DMS114 treated with DMSO at 0.1 percent for 48 hours (cell line): ENCODE data around the gene METTL22.

ENCODE experiments used
- DNase-seq: peaks from one replicate; lab custom pipeline; 2025; ENCODE audit not compliant: unreplicated experiment; lab: John Stamatoyannopoulos, UW

Gene METTL22

GRCh38 chr16:8631373-8631772 is 9.9 kb downstream of the METTL22 start:
- DNase-seq, result no peak

DNA sequence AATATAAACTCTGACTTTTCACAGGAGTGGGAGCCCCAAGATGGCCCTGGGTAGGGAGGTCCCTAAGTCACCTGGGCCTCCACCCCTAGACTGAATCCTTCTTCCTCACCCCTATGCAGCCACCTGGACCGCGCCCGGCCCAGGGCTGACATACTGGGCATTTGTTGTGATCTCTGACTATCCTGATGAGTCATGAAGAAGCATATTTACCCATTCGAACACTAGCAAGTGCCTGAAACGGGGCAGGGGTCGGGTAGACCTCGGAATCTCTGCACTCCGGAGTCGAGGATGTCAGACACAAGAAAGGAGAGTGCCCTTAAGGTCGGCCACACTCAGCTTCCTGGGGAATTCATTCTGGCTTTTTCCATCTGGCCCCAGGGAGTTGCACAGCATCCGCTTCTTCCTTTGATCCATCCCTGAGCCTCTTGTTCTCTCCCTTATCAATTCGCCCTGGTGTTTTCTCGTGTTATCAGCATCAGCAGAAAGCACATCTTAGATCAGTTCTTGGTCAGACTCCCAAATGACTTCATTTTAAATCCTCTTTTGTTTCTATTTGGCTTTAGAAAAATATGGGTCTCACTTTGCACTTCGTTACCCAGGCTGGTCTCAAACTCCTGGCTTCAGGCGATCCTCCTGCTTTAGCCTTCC is 10.4 kb downstream of the METTL22 start:
- no peak for DNase-seq

DNA sequence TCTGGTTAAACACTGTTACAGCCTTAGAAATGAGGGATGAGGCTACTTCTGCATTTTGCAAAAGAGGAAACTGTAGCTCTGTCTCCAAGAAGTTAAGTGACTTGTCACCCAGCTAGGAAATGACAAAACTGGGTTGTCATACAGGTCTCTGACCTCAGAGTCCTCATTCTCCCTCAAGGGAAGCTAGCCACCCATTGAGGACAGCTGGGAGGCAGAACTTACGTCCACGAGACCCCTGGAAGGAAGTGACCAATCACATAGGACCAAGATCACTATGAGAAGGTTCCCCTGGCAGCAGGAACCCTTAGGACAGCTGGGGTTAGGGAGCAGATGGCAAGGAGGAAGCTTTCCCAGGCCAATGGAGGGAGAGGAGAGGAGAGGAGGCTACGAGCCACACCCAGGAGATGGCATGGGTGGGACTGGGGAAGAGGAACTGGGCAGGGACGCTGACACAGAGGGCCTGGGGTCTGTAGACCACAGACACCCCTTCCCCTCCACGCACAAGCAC is 11.2 kb downstream of the METTL22 start:
- DNase-seq, result no peak

GRCh38 chr16:8634991-8635736 is 13.7 kb downstream of the METTL22 start:
- peak; percentile 4 for DNase-seq

GRCh38 chr16:8639694-8640093 is 18.2 kb downstream of the METTL22 start:
- DNase-seq, result no peak

- DNase-seq, result no peak
Observed at GRCh38 chr16:8641671-8642070, 20.2 kb downstream of the METTL22 start.

GRCh38 chr16:8642146-8642545 is 20.6 kb downstream of the METTL22 start:
- DNase-seq, result no peak

DNA sequence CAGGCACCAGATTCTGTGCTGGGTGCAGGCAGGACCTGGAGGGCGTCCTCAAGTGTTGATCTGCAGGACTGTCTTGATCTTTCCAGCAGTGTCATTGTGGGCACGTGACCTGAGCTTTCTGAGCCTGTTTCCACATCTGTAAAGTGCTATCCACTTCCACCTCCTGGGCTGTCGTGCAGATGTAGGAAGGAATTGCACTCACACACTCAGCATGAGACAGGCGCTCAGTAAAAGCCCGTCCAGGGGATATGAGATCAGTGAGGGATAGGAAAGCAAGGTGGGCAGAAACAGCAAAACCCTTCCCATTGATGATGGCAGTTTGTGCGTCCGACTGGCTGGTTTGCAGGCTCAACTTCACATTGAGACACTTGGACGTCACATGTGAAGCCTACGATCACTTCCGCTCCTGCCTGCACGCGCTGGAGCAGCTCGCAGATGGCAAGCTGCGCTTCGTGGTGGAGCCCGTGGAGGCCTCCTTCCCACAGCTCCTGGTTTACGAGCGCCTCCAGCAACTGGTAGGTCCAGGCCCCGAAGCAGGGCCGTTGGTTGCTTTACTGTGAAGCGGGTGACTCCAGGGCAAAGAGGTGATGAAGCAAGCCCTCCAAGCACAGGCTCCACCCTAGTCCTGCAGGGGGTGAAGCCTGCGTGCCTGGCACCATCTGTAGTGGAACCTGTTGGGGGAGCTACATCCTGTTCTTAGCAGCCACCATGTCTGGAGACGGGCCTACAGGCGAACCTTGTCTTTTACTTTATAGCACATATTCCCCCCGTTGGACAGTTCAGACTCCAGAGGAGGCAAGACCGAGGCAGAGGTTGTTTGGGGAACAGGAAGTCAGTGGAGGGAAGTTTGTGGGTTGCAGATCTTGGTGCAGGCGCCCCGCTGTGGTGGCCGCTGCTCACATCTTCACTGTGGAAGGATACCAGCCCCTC is 23.0 kb downstream of the METTL22 start:
- DNase-seq, result no peak

DNA sequence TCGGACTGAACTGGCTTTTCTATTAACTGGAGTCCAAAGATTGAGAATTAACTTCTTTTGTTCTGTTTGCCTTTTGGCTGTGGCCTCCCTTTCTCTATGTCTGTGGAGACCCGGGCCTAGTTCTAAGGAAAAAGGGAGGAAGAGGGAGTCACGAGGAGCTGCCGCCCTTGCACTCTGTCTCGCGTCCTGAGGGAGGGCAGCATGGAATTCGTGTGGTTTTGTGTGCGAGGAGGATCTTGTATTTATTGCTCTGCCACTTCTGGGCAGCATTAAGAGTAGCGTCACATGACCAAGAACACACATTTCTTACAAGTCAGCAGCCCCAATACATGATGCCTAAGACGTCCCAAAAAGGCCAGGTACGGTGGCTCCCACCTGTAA is 23.6 kb downstream of the METTL22 start:
- DNase-seq, result no peak

- no peak for DNase-seq
Observed at GRCh38 chr16:8645831-8646230, 24.3 kb downstream of the METTL22 start.

DNA sequence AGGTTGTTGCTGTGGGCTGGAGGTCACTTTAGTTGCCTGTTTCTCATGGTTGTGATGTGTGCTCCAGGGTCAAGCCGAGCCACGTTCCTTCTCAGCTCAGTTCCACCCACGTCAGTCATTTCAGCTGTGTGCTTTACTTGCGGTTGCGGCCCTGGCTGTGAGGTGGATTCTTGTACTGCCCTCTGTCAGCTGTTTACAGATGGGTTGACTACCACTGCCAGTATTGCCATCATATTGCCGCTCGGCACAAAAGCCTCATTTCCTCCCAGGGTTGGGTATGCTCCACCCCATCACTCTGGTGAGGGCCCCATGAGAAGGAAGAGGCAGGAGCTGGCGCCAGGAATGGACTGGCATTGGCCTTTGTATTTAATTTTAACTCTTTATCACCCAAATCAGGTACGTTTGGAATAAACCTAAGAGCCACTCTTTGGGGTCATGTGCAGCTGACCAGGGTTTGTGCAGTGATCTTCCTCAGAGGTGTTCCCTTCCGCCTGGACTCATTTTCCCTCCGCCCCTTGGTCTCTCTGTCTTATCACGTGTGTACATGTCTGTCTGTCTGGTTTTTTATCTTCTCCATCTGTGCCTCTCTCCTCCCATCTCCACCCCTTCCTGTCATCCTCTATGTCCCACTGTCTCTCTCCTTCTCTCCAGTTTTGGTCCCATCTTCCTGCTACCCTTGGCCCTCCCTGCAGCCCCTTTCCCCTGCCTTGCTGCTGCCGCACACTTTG is 25.0 kb downstream of the METTL22 start:
- DNase-seq, result no peak

- no peak for DNase-seq
Observed at GRCh38 chr16:8647721-8648318, 26.3 kb downstream of the METTL22 start.

- no peak for DNase-seq
Observed at GRCh38 chr16:8648877-8649276, 27.4 kb downstream of the METTL22 start.

DNA sequence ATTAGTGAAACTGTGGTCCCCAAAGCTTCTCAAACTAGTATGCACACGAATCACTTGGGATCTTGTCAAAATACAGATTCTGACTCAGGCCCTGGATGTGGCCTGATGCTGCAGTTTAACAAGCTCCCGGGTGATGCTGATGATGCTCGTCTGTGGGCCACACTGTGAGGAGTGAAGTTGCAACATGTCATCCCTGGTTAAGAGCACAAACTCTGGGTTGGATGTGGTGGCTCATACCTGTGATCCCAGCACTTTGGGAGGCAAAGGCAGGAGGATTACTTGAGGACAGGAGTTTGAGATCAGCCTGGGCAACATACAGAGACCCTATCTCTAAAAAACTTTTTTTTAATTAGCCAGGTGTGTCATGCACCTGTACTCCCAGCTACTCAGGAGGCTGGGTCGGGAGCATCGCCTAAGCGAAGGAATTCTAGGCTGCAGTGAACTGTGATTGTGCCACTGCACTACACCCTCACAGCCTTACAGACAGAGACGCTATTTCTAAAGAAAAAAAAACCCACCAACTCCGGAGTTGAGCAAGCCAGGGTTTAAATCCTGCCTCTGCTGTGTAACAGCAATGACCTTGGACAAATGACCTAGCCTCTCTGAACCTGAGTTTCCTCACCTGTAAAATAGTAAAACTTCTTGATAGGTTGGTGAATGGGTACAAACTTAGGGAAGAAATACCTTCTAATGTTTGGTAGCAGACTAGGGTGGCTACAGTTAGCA is 28.5 kb downstream of the METTL22 start:
- DNase-seq, result no peak

GRCh38 chr16:8651958-8652357 is 30.5 kb downstream of the METTL22 start:
- DNase-seq, result peak; percentile 8

DNA sequence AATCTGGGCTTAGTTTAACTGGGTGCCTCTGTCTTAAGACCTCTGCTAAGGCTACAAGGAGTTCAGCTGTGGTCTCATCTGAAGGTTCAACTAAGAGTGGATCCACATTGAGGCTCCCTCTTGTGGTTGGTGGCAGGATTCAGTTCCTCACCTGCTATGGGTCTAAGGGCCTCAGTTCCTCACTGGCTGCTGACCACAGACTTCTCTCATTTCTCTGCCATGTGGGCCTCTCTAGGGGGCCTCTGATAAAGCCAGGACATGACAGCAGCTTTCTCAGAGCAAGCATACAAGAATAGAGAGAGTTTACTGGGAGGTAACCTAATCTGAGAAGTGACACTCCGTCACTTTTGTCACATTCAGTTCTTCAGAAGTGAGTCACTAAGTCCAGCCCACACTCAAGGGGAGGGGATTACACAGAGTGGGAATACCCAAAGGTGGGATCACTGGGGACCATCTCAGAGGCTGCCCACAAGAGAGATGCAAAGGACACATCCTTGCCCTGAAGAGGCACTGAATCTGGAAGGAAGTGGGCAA is 33.8 kb downstream of the METTL22 start:
- DNase-seq, result no peak

DNA sequence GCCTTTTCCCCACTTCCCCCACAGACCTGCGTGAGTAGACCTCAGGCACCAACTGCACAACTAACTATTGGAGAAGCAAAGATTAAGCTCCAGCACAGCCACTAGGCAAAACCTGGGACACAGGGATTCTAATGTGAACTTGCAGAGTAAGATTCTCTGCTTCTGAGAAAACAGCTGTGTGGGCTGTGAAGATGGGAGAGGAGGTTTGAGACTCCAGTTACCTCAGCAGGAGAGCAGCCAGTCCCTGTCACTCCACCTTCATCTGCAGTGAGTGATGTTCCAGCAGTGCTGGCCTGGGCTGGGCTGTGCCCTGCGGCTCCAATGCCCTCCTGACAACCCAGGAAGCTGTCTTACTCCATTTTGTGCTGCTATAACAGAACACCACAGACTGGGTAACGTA is 34.9 kb downstream of the METTL22 start:
- no peak for DNase-seq

- peak; percentile 4 for DNase-seq
Observed at GRCh38 chr16:8660841-8661301, 39.4 kb downstream of the METTL22 start.

DNA sequence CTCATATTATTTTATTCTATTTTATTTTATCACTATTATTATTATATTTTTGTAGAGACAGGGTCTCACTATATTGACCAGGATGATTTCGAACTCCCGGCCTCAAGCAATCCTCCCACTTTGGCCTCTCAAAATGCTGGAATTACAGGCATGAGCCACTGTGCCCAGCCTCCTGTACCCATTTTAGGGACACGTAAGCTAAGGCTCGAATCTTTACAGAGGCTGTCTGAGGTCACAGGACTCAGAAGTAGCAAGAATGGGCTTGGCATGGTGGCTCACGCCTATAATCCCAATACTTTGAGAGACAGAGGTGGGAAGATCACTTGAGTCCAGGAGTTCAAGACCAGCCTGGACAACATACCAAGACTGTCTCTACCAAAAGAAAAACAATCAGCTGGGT is 40.2 kb downstream of the METTL22 start:
- DNase-seq, result no peak
